ENCODE results near the gene PRRT1. TPM values are rescaled to one million over a fixed set of nuclear protein-coding genes. Genes with fewer than 3 reads are reported as not detected.

Gene PRRT1
- total RNA-seq, 1 donor from 2014 or later: 2.9 TPM

GRCh38 chr6:32137454-32137853 lies 14.3 kb downstream of the PRRT1 start:
- Mint-ChIP-seq H3K36me3 (ENCODE audit: insufficient read depth) (no peaks in the 10 kb centered on the region), H3K27me3 (peaks cover 6% of the 10 kb centered on the region), H3K9me3 (ENCODE audit: low read depth) (no peaks in the 10 kb centered on the region), H3K27ac (no peak overlapping the region), H3K4me3 (ENCODE audit: low read depth) (no peak overlapping the region), H3K4me1 (ENCODE audit: low read depth) (peaks cover 8% of the 10 kb centered on the region)
- no peak for DNase-seq (ENCODE audit: low spot score, unreplicated experiment)
- TF ChIP-seq, protein P1, sequence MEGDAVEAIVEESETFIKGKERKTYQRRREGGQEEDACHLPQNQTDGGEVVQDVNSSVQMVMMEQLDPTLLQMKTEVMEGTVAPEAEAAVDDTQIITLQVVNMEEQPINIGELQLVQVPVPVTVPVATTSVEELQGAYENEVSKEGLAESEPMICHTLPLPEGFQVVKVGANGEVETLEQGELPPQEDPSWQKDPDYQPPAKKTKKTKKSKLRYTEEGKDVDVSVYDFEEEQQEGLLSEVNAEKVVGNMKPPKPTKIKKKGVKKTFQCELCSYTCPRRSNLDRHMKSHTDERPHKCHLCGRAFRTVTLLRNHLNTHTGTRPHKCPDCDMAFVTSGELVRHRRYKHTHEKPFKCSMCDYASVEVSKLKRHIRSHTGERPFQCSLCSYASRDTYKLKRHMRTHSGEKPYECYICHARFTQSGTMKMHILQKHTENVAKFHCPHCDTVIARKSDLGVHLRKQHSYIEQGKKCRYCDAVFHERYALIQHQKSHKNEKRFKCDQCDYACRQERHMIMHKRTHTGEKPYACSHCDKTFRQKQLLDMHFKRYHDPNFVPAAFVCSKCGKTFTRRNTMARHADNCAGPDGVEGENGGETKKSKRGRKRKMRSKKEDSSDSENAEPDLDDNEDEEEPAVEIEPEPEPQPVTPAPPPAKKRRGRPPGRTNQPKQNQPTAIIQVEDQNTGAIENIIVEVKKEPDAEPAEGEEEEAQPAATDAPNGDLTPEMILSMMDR (IDR thresholded peaks at IDR 0.05; ENCODE audit: unreplicated experiment): no peak

- H3K27ac Mint-ChIP-seq: no peak overlapping the region
Observed at GRCh38 chr6:32133786-32134185, 18.0 kb downstream of the PRRT1 start.

DNA sequence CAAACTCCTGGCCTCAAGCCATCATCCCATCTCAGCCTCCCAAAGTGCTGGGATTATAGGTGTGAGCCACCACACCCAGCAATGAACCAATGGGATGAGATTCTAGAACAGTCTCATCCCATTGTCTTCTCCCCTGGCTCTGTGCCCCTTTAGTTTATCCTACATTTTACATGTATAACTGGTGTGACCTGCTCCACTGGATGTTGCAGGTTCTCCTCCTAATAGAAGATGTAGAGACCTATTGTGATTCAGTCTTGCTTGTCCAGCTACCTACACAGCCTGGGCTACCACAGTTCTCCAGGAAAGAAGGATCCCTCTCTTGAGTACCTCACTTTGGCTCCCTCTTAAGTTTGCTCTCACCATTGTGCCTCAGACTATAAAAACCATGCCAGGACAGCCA lies 19.6 kb downstream of the PRRT1 start:
- no peak overlapping the region for H3K4me3 Mint-ChIP-seq (ENCODE audit: low read depth)
- H3K27ac Mint-ChIP-seq: no peak overlapping the region
- peaks cover 19% of the 10 kb centered on the region for H3K4me1 Mint-ChIP-seq (ENCODE audit: low read depth)
- H3K36me3 Mint-ChIP-seq (ENCODE audit: insufficient read depth): no peaks in the 10 kb centered on the region
- peaks cover 6% of the 10 kb centered on the region for H3K27me3 Mint-ChIP-seq
- TF ChIP-seq, protein P1 (IDR thresholded peaks at IDR 0.05; ENCODE audit: unreplicated experiment): no peak
- no peak for DNase-seq (ENCODE audit: low spot score, unreplicated experiment)
- H3K9me3 Mint-ChIP-seq (ENCODE audit: low read depth): no peaks in the 10 kb centered on the region

More at GRCh38 chr6:32133786-32134185, 18.0 kb downstream of the PRRT1 start:
- peaks cover 8% of the 10 kb centered on the region for H3K4me1 Mint-ChIP-seq (ENCODE audit: low read depth)
- TF ChIP-seq, protein P1 (IDR thresholded peaks at IDR 0.05; ENCODE audit: unreplicated experiment): no peak
- no peaks in the 10 kb centered on the region for H3K9me3 Mint-ChIP-seq (ENCODE audit: low read depth)
- DNase-seq (ENCODE audit: low spot score, unreplicated experiment): no peak
- H3K27me3 Mint-ChIP-seq: peaks cover 6% of the 10 kb centered on the region
- no peak overlapping the region for H3K4me3 Mint-ChIP-seq (ENCODE audit: low read depth)
- H3K36me3 Mint-ChIP-seq (ENCODE audit: insufficient read depth): no peaks in the 10 kb centered on the region

DNA sequence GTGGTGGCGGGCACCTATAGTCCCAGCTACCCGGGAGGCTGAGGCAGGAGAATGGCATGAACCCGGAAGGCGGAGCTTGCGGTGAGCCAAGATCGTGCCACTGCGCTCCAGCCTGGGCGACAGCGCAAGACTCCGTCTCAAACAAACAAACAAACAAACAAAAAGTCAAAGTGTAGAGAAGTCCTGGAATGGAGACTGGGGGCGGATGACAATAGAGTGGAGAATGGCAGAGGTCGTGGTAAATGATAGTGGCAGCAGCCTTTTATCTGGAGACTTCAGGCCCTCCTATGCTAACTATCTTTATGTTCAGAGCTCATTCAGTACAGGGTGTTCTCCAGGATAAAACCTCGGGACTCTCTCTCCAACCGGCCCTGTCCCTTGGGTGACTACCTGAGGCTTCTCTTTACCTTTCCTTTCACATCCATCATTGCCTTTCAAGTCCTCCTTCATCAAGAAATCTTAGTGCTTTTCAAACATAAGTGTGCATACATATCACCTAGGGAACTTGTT lies 20.2 kb downstream of the PRRT1 start:
- no peak overlapping the region for H3K27ac Mint-ChIP-seq
- TF ChIP-seq, protein P1 (IDR thresholded peaks at IDR 0.05; ENCODE audit: unreplicated experiment): no peak
- DNase-seq (ENCODE audit: low spot score, unreplicated experiment): no peak
- H3K9me3 Mint-ChIP-seq (ENCODE audit: low read depth): no peaks in the 10 kb centered on the region
- H3K27me3 Mint-ChIP-seq: peaks cover 6% of the 10 kb centered on the region
- peaks cover 25% of the 10 kb centered on the region for H3K4me1 Mint-ChIP-seq (ENCODE audit: low read depth)
- no peaks in the 10 kb centered on the region for H3K36me3 Mint-ChIP-seq (ENCODE audit: insufficient read depth)
- H3K4me3 Mint-ChIP-seq (ENCODE audit: low read depth): peak overlapping the region; percentile 40

DNA sequence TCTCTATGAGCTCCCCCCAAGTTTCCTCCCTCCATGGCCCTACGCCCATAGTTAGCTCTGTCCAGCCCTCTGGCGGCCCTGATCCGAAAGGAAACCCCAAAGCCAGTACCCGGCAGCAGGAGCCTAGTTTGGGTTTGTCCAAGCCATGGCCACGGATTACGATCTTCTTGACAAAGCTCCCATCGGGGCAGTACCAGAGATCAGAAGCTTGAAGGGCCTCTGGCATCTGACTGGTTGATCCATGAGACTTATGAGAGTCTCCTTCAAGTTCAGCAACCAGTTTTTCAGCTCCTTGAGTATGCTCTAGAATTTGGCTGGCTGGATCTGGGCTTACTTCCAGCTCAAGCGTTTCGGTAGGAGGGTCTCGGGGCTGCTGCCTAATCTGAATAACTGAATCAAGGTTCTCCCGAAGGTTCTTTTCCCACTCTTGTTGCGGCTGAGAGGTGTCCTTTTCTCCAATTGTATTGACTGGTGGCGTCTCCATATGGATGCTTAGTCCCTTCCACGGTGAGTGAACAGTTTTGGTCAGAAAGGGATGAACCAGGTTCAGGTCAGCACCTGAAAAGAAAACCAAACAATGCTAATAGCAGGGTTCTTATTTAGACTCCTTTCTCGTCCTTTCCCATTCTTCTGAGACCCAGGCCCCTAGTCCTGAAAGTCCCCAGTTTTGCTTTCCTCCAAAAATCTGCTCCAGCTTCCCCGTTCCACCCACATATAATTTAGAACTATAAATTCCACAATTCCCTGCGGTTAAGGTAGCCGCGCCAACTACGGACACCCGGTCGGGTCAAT lies 22.2 kb downstream of the PRRT1 start:
- no peaks in the 10 kb centered on the region for H3K9me3 Mint-ChIP-seq (ENCODE audit: low read depth)
- DNase-seq (ENCODE audit: low spot score, unreplicated experiment): no peak
- peak overlapping the region; percentile 98 for H3K27ac Mint-ChIP-seq
- TF ChIP-seq, protein P1 (IDR thresholded peaks at IDR 0.05; ENCODE audit: unreplicated experiment): no peak
- H3K27me3 Mint-ChIP-seq: peaks cover 3% of the 10 kb centered on the region
- peak overlapping the region; percentile 92 for H3K4me3 Mint-ChIP-seq (ENCODE audit: low read depth)
- H3K4me1 Mint-ChIP-seq (ENCODE audit: low read depth): peaks cover 27% of the 10 kb centered on the region
- H3K36me3 Mint-ChIP-seq (ENCODE audit: insufficient read depth): peaks cover 4% of the 10 kb centered on the region
